Hippocampal formation (tissue), 2 donors: Measurements from ENCODE around the gene CAMTA1.
"Not testable (repeated sequence)": the region's sequence is repeated elsewhere in the genome, so short reads cannot be mapped to it uniquely, and the experiment has no call there.

Experiments used
- DNase-seq, 2 donors: peaks; one replicate each; lab custom pipeline; 2025; lab: John Stamatoyannopoulos, UW

Gene CAMTA1

DNA sequence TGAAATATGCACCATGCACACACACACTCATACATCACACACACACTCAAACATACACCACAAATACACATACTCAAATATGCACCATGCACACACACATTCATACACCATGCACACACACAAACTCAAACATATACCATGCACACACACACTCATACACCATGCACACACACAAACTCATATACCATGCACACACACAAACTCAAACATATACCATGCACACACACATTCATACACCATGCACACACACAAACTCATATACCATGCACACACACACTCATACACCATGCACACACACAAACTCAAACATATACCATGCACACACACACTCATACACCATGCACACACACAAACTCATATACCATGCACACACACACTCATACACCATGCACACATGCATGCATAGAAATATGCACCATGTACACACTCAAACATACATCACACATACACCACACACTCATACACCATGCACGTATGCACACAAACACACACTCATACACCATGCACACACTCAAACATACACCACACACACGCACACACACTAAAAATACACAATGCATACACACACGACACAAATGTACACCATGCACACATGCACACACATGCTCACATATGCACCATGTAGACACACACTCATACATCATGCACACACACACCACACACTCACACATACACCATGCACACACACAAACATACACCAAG is 362.5 kb downstream of the CAMTA1 start:
- not testable (repeated sequence) for DNase-seq

DNA sequence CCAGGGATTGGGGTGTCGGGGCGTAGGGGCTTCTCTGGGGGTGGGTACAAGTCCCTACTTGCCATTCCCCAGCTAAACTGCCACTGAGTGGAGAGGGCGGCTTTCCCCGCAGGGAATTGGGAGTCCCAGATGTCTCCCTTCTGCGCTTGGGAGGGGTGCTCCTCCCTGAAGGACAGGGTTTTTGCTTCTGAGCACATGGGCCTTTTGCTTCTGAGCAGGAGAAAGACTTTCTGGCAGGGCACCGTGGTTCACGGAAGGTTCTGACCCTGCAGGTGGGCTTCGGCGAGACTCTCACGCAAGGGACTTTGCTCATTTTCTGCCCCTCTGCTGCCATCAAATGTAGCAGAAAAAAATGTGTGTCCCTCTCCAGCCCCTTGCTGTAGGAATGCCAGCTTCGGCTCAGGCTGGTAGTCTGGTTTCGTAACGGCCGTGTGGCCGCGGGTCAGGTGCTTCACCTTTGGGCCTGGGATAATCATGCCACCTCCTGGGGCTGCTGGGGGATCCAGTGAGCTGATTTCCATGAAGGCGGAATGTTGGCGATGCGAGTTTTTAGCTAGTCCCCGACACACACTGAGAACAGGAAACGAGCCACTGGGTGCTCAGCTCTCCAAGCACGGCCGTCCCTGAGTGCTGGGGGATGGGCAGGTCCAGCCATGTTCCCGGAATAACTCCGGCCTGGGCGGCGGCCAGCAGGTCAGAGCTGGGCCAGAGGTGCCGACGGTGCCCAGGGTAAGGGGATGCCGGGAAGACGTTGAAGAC is 364.0 kb downstream of the CAMTA1 start:
- DNase-seq: no peak

DNA sequence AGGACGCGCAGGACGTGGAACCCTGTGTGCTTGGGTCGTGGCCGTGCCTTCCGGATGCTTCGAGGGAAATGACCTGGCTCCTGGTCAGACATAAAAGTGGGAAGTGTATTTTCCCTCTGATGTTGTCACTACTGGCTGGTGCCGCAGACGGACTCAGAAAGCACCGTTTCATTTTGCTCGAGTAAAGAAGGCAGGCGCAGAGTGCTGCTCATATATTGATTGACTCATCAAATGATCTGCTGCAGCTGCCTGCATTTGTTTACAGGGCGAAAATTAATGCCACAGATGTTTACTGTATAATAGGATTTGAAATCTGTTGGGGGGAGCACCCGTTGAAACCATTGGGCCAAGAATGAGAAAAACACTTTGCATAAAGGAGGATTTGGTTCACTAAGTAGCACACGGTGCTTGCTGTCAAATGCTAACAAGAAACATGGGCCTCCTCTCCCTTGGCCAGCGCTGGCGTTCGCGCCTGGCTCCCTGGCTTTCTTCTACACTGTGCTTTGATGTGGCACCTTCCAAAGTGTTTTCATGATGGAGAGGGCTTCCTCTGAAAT is 365.5 kb downstream of the CAMTA1 start:
- DNase-seq: no peak

DNA sequence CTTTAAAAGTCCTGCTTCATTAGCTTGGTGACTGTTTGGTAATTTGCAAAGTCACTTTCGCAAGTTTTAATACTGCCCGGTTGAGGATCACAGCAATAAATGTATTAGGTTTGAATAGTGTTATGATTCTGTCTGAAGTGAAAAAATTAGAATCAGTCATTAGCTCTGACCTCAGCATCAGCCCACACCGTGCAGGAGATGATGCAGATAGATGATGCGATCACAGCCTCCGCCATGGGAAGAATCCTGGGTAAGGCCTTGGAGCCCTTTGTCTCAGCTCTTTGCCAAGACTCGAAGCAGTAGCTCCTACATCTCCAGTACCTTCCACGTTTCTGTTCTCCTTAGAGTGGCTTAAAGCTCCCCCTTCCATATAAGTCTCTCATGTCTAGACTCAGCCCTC is 366.7 kb downstream of the CAMTA1 start:
- no peak for DNase-seq

DNA sequence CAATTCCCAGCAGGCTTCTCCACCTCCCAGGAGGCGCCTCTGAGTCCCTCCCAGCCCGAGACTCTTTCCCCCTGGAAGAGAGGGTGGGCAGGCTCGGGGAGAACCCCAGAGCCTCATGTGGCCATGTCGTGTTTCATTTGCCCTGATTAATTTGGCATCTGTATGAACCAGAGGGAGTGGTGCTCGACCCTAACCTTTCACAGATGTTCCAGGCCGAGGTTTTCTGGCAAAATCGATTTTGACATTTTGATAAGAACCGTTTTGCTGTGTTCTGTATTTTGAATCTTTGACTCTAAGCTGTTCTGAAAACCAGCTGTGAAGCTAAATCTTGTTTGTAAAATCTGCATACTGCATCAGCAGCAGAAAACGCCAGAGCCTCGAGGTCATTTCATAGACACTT is 367.4 kb downstream of the CAMTA1 start:
- DNase-seq: no peak

DNA sequence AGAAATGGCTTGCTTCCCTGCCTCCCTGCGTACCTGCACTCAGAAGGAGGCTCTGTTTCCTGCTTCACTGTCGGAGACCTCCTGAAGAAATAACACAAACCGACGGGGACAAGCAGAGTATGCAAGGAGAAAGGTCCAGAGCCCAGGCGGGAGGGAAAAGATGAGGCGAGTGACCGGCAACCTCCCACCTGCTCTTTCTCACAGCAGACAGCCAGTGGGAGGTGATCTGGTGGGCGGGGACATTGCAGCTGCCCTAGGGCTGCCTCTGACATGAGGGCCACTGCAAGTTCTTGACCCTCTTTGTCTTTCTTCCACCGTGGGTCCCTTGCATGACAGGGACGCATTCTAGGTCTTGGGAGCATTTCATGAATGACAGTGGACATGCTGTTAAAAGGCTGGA is 368.2 kb downstream of the CAMTA1 start:
- DNase-seq: no peak

DNA sequence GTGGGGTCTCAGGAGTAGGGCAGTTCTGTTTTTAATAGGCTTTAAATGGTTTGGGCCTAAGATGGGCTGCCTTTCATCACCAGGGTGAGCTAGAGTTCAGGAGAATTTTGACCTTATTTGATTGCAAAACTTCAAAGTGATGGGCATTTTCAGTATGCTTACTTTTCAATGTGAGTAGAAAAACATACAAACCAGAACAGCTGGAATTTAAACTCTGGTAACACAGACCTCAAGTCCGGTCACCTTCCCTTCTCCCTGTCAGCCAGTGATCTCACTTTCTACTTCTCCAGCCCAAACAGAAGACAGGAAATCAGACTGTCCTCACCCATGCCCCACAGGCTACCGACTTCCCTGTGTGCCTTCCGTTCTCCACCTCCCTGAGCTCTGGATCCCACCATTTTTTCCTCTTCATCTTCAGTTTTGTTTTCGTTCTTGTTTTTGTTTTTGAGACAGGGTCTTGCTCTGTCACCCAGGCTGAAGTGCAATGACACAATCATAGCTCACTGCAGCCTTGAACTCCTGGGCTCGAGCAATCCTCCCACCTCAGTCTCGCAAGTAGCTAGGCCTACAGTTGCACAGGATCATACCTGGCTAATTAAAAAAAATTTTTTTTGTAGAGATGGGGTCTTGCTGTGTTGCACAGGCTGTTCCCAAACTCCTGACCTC is 374.0 kb downstream of the CAMTA1 start:
- DNase-seq: no peak

DNA sequence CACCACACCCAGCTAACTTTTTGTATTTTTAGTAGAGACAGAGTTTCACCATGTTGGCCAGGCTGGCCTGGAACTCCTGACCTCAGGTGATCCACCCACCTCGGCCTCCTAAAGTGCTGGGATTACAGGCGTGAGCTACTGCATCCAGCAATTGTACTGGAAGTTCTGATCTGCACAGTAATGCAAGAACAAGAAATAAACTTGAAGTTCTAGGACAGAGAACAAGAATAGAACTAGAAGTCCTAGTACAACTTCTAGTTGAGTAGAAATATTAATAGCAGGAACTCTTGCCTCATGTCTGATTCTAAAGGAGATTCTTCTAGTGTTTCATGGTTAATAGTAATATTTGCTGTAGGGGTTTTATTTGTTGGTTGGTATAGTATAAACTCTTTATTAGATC is 383.3 kb downstream of the CAMTA1 start:
- DNase-seq: not testable (repeated sequence)

DNA sequence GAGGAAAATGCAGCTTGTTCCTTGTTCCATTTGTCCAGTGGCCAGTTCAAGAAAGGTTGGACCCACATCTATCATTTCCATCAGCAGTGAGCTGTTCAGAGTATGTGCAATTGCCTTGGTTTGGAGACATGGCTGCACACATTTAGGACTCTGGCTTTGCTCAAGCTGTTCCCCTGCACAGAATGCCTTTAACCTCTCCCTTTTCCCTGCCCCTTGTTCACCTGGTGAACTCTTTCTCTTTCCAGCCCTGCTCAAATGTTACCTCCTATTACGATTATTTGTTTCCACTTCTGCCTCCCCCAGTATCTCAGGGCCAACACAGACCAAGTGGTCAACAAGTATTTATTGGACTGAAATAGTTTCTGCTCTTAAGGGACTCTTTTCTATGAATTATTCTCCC is 385.9 kb downstream of the CAMTA1 start:
- DNase-seq: no peak

DNA sequence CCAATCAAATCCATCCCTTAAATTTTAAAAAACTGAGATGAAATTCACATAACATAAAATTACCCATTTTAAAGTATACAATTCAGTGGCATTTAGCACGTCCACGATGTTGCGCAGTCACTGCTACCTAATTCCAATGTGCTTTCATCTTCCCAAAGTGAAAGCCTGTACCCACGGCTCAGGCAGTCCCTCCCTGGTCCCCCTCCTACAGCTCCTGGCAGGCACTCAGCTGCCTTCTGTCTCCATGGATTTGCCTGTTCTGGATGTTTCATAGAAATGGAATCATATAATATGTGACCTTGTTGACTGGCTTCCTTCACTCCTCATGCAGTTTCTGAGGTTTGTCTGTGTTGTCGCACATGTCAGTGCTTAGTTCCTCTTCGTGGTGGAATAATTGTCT is 386.3 kb downstream of the CAMTA1 start:
- DNase-seq: no peak

DNA sequence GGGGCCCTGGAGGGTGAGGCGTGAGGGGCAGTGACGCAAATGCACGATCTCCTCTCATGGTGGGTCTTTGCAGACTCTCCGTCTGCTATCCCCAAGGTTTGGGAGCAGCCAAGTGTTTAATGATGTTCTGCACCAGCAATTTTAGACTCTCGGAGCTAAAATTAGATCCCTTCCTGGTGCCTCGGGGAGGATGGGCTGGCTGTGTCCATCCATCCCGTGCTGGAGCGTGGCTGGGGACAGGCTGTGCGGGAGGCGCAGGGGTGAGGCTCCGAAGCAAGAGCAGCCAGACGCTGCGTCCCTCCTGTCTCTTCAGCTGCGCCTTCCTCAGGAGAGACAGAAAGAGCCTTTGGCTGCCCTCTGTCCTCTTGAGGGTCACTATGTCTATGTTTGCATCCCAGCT is 387.6 kb downstream of the CAMTA1 start:
- no peak for DNase-seq

DNA sequence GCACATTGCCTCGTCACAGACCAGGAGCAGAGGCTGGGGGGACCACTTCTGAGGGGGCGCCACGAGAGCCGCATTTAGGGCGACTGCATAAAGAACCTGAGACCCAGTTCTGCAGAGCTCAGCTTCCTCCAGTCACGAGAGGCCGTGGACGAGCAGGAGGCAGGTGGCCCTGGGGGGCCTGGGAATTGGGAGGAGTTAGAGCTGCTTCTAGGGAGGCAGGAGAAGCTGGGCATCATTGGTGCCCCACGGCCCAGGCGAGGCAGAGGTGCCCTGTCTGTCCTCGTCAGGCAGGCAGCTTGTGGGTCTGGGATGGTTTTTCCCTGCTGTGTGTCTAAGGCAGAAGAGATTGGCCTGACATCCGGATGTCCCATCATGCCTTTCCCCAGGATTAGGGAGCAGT is 389.3 kb downstream of the CAMTA1 start:
- no peak for DNase-seq

DNA sequence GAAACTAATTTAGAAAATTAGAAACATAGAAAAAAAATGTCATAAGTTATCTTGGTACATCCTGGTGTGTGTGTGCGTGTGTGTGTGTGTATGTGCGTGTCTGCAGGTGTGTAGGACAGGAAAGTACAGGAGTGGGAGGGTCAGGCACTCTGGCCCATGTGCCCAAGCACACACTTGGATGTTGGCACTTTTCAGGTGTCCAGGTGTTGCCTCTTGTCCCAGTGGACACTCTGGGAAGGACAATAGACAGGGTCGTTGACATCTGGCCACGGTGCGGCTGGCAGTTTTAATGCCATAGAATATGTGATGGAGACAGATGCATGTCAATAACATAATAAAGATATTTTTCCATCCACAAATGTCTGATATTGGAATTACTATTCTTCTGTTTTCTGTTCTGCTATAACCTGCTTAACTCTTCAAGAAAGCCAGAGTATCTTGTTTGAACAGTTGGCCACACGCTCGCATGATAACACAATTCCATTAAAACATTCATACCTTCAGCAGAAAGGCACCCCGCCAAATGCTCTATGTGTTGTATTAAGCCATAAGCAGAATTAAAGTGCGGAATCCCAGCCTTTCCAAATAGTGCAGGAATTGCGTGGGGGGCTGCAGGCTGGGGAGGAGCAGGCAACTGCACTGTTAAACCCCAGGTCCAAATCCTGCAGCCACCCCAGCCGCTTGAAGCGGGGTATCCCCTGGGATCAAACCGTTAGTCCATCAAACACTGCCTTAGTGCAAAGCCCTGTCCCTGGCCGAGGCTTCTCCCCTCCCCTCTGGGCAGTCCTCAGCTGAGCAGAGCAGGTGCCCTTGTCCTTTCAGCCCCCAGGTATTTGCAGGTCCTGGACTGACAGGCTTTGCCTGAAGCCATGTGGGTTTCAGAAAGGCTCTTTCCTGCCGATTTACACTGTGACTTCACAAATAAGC is 390.0 kb downstream of the CAMTA1 start:
- DNase-seq: no peak

DNA sequence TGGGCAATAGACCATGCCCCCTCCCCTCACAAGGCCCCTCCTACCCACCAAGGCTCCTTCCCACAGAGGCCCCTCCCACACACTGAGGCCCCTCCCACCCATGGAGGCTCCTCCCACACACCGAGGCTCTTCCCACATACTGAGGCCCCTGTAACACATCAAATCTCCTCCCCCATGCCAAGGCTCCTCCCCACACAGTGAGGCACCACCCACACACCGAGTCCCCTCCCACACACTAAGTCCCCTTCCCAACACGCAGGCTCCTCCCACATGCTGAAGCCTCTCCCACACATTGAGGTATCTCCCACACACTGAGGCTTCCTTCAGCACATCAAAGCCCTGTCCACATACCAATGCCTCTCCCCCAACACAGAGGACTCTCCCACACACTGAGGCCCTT is 391.8 kb downstream of the CAMTA1 start:
- no peak for DNase-seq

DNA sequence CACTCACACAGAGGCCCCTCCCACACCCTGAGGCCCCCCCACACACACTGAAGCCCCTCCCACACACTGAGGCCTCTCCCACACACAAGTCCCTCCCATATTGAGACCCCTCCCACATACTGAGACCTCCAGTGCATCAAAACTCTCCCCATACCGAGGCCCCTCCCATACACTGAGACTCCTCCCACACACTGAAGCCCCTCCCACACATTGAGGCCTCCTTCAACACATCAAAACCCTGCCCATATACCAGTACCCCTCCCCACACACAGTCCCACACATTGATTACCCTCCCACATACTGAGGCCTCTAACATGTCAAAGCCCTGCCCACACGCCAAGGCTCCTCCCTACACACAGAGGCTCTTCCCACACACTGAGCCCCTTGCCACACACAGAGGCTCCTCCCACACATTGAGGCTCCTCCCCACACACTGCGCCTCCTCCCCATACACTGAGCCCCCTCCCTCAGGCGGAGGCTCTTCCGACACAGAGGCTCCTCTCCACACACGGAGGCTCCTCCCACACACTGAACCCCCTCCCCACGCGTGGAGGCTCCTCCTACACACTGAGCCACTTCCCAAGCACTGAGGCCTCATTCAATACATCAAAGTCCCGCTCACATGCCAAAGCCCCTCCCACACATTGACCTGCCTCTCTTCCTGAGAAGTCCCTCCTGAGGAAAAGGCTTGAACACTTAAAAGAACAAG is 392.3 kb downstream of the CAMTA1 start:
- DNase-seq: no peak

DNA sequence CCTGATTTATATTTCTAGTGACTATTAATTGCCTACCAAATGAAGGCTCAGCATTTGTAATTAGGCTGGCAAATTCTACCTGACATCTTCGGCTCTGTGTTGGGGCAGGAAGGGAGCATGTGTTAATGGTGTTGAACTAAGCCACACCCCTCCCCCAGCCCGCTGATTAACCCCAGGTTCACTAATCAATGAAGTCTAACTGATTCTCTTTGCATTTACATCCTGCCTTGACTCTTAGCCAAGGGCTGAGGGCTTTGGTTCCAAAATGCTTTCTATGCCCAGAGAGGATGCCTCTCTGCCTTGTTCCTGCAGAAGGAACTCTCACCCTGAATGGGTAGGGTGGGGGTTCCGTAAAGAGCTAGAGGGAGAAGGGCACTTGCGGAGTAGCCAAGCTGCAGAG is 393.1 kb downstream of the CAMTA1 start:
- no peak for DNase-seq

DNA sequence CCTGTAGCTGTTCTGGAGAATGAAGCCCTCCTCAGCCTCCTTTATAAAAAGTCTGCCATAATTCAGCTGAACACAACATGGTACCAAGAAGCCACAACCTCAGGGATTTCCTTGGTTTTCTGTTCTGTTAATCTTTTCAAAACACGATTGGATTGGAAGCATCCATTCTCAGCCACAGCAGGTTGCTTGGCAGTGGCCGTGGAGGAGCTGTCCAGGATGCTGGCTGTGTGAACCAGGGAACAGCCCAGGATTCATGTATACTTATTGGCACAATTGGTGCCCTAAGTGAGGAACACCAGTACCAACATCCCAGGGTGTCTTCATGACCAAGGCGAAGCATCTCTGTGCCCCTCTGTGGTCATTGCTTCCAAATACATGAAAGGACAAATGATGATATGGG is 393.5 kb downstream of the CAMTA1 start:
- DNase-seq: no peak

DNA sequence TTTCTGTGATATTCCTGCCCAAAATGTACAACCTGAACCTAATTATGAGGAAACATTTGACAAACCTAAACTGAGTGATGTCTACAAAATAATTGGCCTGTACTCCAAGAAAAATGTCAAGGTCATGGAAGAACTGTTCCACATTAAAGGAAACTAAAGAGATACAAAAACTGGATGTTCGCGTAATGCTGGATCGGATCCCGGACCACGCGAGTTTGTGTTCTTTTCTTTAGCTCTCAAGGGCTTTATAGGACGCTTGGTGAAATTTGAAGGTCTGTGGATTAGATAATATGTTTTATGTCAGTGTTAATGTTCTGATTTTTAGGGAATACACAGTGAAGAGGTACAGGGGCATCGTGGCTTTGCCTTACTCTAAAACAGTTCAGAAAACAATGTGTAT is 400.5 kb downstream of the CAMTA1 start:
- no peak for DNase-seq

DNA sequence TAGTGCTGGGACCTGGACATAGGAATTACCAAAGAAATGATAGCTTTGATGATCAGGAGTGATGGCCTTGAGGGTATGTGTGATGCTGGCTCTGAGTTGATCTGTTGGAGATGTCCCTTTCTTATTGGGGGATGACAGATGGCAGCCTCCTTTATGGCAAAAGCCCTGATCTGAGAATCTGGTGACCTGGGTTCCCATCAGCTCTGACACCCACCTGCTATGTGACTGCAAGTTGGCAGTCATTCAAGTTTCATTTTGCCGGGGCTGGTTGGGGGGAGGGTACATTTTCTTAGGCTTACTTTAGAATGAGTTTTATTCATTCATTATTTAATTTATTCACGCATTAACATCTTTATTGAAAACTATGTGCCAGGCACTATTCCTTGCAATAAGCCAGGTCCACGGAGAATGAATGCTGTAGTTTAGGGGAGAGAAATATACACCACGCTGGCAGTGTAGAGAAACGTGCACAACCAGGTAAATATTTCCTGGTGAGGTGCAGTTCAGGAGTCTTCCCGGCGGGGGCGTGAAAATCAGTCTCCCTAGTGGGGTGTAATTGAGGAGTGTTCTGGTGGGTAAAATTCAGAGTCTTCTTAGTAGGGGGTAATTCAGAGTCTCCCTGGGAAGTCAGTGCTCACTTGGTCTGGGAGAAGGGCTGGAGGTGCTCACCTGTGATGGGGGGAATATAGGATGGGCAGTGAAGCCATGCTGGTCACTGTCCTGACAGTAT is 401.3 kb downstream of the CAMTA1 start:
- DNase-seq: no peak

DNA sequence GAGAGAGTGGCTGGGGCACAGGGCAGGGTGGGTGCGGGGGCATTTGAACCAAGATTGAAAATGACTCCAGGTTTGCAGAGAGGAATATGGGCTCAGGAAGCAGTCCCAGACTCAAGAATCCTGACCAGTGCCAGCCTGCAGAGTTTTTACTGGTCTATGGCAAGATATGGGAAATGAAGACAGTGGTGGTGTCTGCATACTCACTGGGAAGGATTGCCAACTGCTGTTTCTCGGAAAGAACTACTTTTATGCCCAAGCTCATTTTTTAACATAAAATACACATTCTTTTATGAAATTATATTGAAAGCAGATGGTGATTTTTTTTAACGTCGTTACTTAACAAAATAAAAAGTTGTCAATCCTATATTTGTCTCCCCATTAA is 401.8 kb downstream of the CAMTA1 start:
- DNase-seq: no peak
